Bronchial epithelial cell (primary cell): Measurements from ENCODE around the gene FAM43B. TPM values are rescaled to one million over a fixed set of nuclear protein-coding genes. Genes with fewer than 3 reads are reported as not detected.

ENCODE experiments used
- DNase-seq: peaks from one replicate; pipeline ENCODE4 v3.0.0-alpha.2; 2010; ENCODE audit warnings: low read depth
- FAIRE-seq: peaks from 2 replicates; lab custom pipeline; 2011; peaks lifted over from hg19 to GRCh38; lab: Jason Lieb, UNC
- H3K27me3 ChIP-seq: 2 replicates; pipeline ENCODE4 v1.5.1; 2011; ENCODE audit warnings: low read length; ENCODE audit not compliant: control insufficient read depth, insufficient read depth
- H3K36me3 ChIP-seq: 2 replicates; pipeline ENCODE4 v1.5.1; 2011; ENCODE audit warnings: low read length; ENCODE audit not compliant: control insufficient read depth, insufficient read depth
- H3K4me3 ChIP-seq: 2 replicates; pipeline ENCODE4 v1.5.1; 2011; ENCODE audit warnings: mild to moderate bottlenecking, low read depth, low read length, control low read depth
- CTCF ChIP-seq: IDR thresholded peaks from 2 replicates; pipeline ENCODE4 v1.5.1; 2011; ENCODE audit warnings: mild to moderate bottlenecking, moderate library complexity, low read length, control low read depth, inconsistent platforms; ENCODE audit not compliant: insufficient read depth, severe bottlenecking
- total RNA-seq: library from RNA; depleted of rRNA; stranded (reverse); fragments of >200 nt; gene quantifications from 2 replicates; pipeline ENCODE4 v1.2.1, GENCODE V29; 2014

The FAM43B gene
- total RNA-seq, 1 donor from 2014 or later = not detected

GRCh38 chr1:20555025-20555757, 2.8 kb downstream of the FAM43B start:
- H3K27me3 ChIP-seq = peaks cover 42% of the 10 kb centered on the region
- TF ChIP-seq CTCF = no peak
- no peaks in the 10 kb centered on the region for H3K36me3 ChIP-seq
- FAIRE-seq = no peak
- DNase-seq = no peak
- no peak overlapping the region for H3K4me3 ChIP-seq

GRCh38 chr1:20555758-20556120, 3.4 kb downstream of the FAM43B start:
- TF ChIP-seq CTCF = no peak
- peaks cover 40% of the 10 kb centered on the region for H3K27me3 ChIP-seq
- DNase-seq = no peak
- FAIRE-seq = no peak
- no peaks in the 10 kb centered on the region for H3K36me3 ChIP-seq
- H3K4me3 ChIP-seq = no peak overlapping the region

- DNase-seq = no peak
- Histone ChIP-seq H3K4me3 (no peak overlapping the region), H3K27me3 (peaks cover 27% of the 10 kb centered on the region), H3K36me3 (no peaks in the 10 kb centered on the region)
- no peak for FAIRE-seq
- no peak for TF ChIP-seq CTCF
Measured at GRCh38 chr1:20558191-20558590, 5.8 kb downstream of the FAM43B start.

GRCh38 chr1:20560966-20561365, 8.6 kb downstream of the FAM43B start:
- FAIRE-seq = peak; percentile 7
- no peak for TF ChIP-seq CTCF

GRCh38 chr1:20565234-20565633, 12.9 kb downstream of the FAM43B start:
- FAIRE-seq (peak; percentile 50), DNase-seq (no peak)
- TF ChIP-seq CTCF = no peak

More at GRCh38 chr1:20560966-20561365, 8.6 kb downstream of the FAM43B start:
- no peak overlapping the region for H3K4me3 ChIP-seq
- no peak for DNase-seq
- H3K36me3 ChIP-seq = no peaks in the 10 kb centered on the region
- peaks cover 14% of the 10 kb centered on the region for H3K27me3 ChIP-seq

More at GRCh38 chr1:20565234-20565633, 12.9 kb downstream of the FAM43B start:
- Histone ChIP-seq H3K4me3 (no peak overlapping the region), H3K36me3 (no peaks in the 10 kb centered on the region), H3K27me3 (peaks cover 5% of the 10 kb centered on the region)
